WTC11 (cell line): Measurements from ENCODE around the gene UBASH3B. TPM values are rescaled to one million over a fixed set of nuclear protein-coding genes. Genes with fewer than 3 reads are reported as not detected.
"Not testable (repeated sequence)": the region's sequence is repeated elsewhere in the genome, so short reads cannot be mapped to it uniquely, and the experiment has no call there.

Experiments
- ATAC-seq: fragments of 200-7000 bp; cut with Tn5 transposase; 2 replicates; pipeline ENCODE4 v1.10.0; 2021; ENCODE audit warnings: mild to moderate bottlenecking, moderate library complexity
- CTCF ChIA-PET: fragments of 300-600 bp; sonication (Branson Sonifier 250); formaldehyde crosslinking; loops from one replicate; lab custom pipeline; 2021; ENCODE audit warnings: antibody characterized with exemption; lab: Charles Lee
- POLR2A ChIA-PET: fragments of 350-600 bp; sonication (Branson Sonifier 250); formaldehyde crosslinking; loops from one replicate; lab custom pipeline; 2021; ENCODE audit warnings: antibody characterized with exemption; lab: Charles Lee
- DNase-seq: peaks from one replicate; pipeline ENCODE4 v3.0.0; 2021; ENCODE audit warnings: low spot score
- H3K27ac Mint-ChIP-seq: 2 replicates; pipeline ENCODE4 v1.8.0; 2021; ENCODE audit warnings: mixed read lengths
- H3K27me3 Mint-ChIP-seq: 2 replicates; pipeline ENCODE4 v1.8.0; 2021; ENCODE audit warnings: low read depth, mild to moderate bottlenecking, moderate library complexity, mixed read lengths
- H3K36me3 Mint-ChIP-seq: 2 replicates; pipeline ENCODE4 v1.8.0; 2021; ENCODE audit warnings: mixed read lengths
- H3K4me1 Mint-ChIP-seq: 2 replicates; pipeline ENCODE4 v1.8.0; 2022; ENCODE audit warnings: mixed read lengths
- H3K4me3 Mint-ChIP-seq: 2 replicates; pipeline ENCODE4 v1.8.0; 2021; ENCODE audit warnings: mild to moderate bottlenecking, moderate library complexity, mixed read lengths
- H3K9me3 Mint-ChIP-seq: 2 replicates; pipeline ENCODE4 v1.8.0; 2021; ENCODE audit warnings: mixed read lengths
- ATF3 ChIP-seq: sonication (generic); formaldehyde crosslinking; conservative IDR thresholded peaks from 2 replicates; pipeline ENCODE4 v1.8.1; 2022; ENCODE audit warnings: mild to moderate bottlenecking, missing genetic modification reagents
- CTCF ChIP-seq: fragments of 200-600 bp; IDR thresholded peaks from 2 replicates; pipeline ENCODE4 v1.8.0; 2022; ENCODE audit warnings: antibody characterized with exemption
- E2F4 ChIP-seq: sonication (generic); formaldehyde crosslinking; IDR thresholded peaks from 2 replicates; pipeline ENCODE4 v1.8.1; 2022; ENCODE audit warnings: low read depth, mild to moderate bottlenecking, moderate library complexity, missing genetic modification reagents, borderline replicate concordance
- GTF2I ChIP-seq: fragments of 250-450 bp; sonication (Bioruptor Pico); conservative IDR thresholded peaks from 2 replicates; pipeline ENCODE4 v1.4.0; 2021; ENCODE audit warnings: mild to moderate bottlenecking
- MYBL2 ChIP-seq: sonication (generic); formaldehyde crosslinking; IDR thresholded peaks from 2 replicates; pipeline ENCODE4 v1.8.1; 2023; ENCODE audit warnings: mild to moderate bottlenecking, moderate library complexity, missing genetic modification reagents
- NFE2L1 ChIP-seq: sonication (generic); formaldehyde crosslinking; IDR thresholded peaks from 2 replicates; pipeline ENCODE4 v1.8.1; 2023; ENCODE audit warnings: missing genetic modification reagents
- NFYB ChIP-seq: sonication (generic); formaldehyde crosslinking; conservative IDR thresholded peaks from 2 replicates; pipeline ENCODE4 v1.8.0; 2022; ENCODE audit warnings: low read depth, missing genetic modification reagents
- RORB ChIP-seq: fragments of 250-450 bp; sonication (Bioruptor Pico); IDR thresholded peaks from 2 replicates; pipeline ENCODE4 v1.9.0; 2021; ENCODE audit warnings: mild to moderate bottlenecking
- USF1 ChIP-seq: sonication (generic); formaldehyde crosslinking; IDR thresholded peaks from 2 replicates; pipeline ENCODE4 v1.8.0; 2022; ENCODE audit warnings: mild to moderate bottlenecking, missing genetic modification reagents
- ZNF138 ChIP-seq: sonication (generic); formaldehyde crosslinking; conservative IDR thresholded peaks from 2 replicates; pipeline ENCODE4 v1.8.1; 2022; ENCODE audit warnings: mild to moderate bottlenecking, moderate library complexity, missing genetic modification reagents
- ZSCAN18 ChIP-seq: fragments of 250-450 bp; sonication (Bioruptor Pico); IDR thresholded peaks from 2 replicates; pipeline ENCODE4 v2.1.2; 2022; ENCODE audit warnings: mild to moderate bottlenecking, moderate library complexity
- total RNA-seq: library from RNA; stranded (reverse); gene quantifications from 3 replicates; pipeline ENCODE4 v1.2.3, GENCODE V29; 2021

UBASH3B gene
- total RNA-seq, 1 experiment from 2014 or later = 21.1 TPM

GRCh38 chr11:122861631-122862030, 206.1 kb downstream of the UBASH3B start:
- Mint-ChIP-seq H3K36me3 (no peaks in the 10 kb centered on the region), H3K4me3 (no peak overlapping the region), H3K27me3 (no peaks in the 10 kb centered on the region), H3K9me3 (no peaks in the 10 kb centered on the region), H3K27ac (no peak overlapping the region), H3K4me1 (no peaks in the 10 kb centered on the region)
- DNase-seq = no peak
- ChIA-PET POLR2A (no interaction called here), CTCF (interaction anchor here (3.0 kb wide), 1 partner anchor 158 kb away, joined by 55 read pairs; no protein-coding TSS in a partner anchor)
- ATAC-seq = no peak
- no peak for TF ChIP-seq CTCF

DNA sequence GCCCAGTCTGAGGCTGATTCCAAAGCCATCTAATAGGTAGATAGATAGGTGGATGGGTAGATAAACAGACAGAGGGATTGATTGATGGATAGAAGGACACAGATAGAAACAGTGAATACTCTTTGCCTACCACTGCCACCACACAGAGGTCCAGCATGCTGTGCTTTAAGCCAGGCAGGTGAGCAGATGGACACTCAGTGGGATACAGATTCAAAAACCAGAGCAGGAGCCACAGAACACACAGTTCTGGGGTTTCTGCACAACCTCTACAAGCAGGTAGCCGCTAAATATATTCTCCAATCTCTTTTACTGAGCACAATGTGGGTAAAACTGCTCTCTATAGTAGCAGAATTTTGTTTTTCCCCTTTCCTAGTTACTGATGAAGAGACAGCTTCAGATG, 206.6 kb downstream of the UBASH3B start:
- DNase-seq = no peak
- Mint-ChIP-seq H3K9me3 (no peaks in the 10 kb centered on the region), H3K36me3 (no peaks in the 10 kb centered on the region), H3K4me3 (no peak overlapping the region), H3K4me1 (no peaks in the 10 kb centered on the region), H3K27ac (no peak overlapping the region), H3K27me3 (no peaks in the 10 kb centered on the region)
- ChIA-PET POLR2A (no interaction called here), CTCF (interaction anchor here (1.4 to 3.0 kb wide), 3 partner anchors 158 to 233 kb away, joined by 3 to 55 read pairs (median 5); no protein-coding TSS in a partner anchor)
- TF ChIP-seq RORB (CRISPR knock-in tag) (no peak), NFYB (CRISPR knock-in tag) (no peak), GTF2I (no peak), USF1 (CRISPR knock-in tag) (no peak), E2F4 (CRISPR knock-in tag) (no peak), ZSCAN18 (CRISPR knock-in tag) (no peak)
- ATAC-seq = no peak

DNA sequence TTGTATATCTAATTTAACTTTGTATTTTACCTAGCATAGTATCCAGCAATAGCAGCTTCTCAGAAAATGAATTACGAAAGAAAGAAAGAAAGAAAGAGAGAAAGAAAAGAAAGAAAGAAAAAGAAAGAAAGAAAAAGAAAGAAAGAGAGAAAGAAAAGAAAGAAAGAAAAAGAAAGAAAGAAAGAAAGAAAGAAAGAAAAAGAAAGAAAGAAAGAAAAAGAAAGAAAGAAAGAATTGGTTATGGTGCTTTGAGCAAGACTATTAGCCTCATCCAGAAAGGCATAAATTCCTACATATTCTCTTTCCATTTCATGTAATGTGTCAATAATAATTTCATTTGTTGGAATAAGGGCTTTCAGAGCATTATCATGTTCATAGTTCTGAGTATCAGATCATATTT, 207.6 kb downstream of the UBASH3B start:
- ATAC-seq, H3K27me3 Mint-ChIP-seq, H3K4me1 Mint-ChIP-seq, DNase-seq, H3K27ac Mint-ChIP-seq, H3K36me3 Mint-ChIP-seq, H3K9me3 Mint-ChIP-seq, H3K4me3 Mint-ChIP-seq: not testable (repeated sequence)
- ChIA-PET POLR2A (interaction anchor here (0.6 kb wide), 1 partner anchor 11 kb away, joined by 3 read pairs; no protein-coding TSS in a partner anchor), CTCF (interaction anchor here (0.6 to 3.1 kb wide), 33 partner anchors 8 to 398 kb away, joined by 3 to 55 read pairs (median 4); partner anchors contain the start of gene BSX)

DNA sequence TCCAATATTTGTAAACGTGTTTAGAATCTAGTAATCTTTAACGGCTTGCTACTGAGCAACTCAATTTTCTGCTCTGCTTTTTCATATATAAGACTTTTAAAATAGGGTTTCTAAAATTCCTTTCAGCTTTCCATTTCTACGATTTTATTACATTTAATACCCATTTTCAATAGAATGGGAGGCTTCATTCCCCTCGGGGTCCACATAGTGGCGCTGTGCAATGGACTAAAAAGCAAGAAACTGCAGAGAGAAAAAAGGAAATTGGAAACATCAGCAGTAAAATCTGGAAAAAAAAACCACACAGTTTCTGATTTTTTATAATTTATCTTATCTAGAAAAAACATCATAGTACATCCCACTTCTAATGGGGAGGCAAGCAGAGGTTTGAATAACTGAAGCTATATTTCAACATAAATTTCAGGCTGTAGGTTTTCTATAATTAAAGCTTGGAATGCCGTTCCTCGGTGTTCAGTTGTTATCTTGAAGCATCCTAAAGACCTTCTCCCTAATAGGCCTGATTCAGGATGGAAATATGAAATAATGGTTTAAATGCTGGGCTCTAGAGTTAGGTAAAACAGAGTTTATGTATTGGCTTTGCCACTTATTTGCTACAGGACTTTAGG, 208.3 kb downstream of the UBASH3B start:
- no peaks in the 10 kb centered on the region for H3K36me3 Mint-ChIP-seq
- CTCF ChIA-PET = interaction anchor here (0.6 to 3.1 kb wide), 36 partner anchors 8 to 397 kb away, joined by 3 to 55 read pairs (median 4); partner anchors contain the start of gene BSX
- TF ChIP-seq CTCF (peak; percentile 44; the same call in 1 of the 2 replicates), MYBL2 (CRISPR knock-in tag) (no peak), ZNF138 (no peak), ATF3 (CRISPR knock-in tag) (no peak), NFE2L1 (CRISPR knock-in tag) (no peak)
- TF ChIP-seq, all 79 proteins: peak for 1

More for the DNA sequence above, 208.3 kb downstream of the UBASH3B start:
- Mint-ChIP-seq H3K27ac (no peak overlapping the region), H3K4me1 (no peaks in the 10 kb centered on the region; the same call in 1 of the 2 replicates), H3K4me3 (no peak overlapping the region), H3K27me3 (no peaks in the 10 kb centered on the region), H3K9me3 (no peaks in the 10 kb centered on the region)
- ATAC-seq = no peak
- DNase-seq = peak; percentile 47
- POLR2A ChIA-PET = interaction anchor here (0.6 kb wide), 1 partner anchor 11 kb away, joined by 3 read pairs; no protein-coding TSS in a partner anchor
